ENCODE data around the gene MYO5B.

MYO5B gene

GRCh38 chr18:50073319-50073718 is 121.6 kb downstream of the MYO5B start:
- in situ Hi-C loops (cut with HindIII; ENCODE audit: low sequenced_read_pairs), result no loop called here
- DNase-seq (ENCODE audit: low read depth, low spot score), result no peak
- H3K4me3 ChIP-seq (ENCODE audit: low read depth, low read length), result no peak overlapping the region
- TF ChIP-seq CTCF (IDR thresholded peaks at IDR 0.05; ENCODE audit: low read depth, low read length), result no peak

GRCh38 chr18:50072146-50072545 is 122.8 kb downstream of the MYO5B start:
- no peak for TF ChIP-seq CTCF (IDR thresholded peaks at IDR 0.05; ENCODE audit: low read depth, low read length)
- no peak for DNase-seq (ENCODE audit: low read depth, low spot score)
- no peak overlapping the region for H3K4me3 ChIP-seq (ENCODE audit: low read depth, low read length)
- in situ Hi-C loops (cut with HindIII; ENCODE audit: low sequenced_read_pairs), result no loop called here

- in situ Hi-C loops (cut with HindIII; ENCODE audit: low sequenced_read_pairs), result no loop called here
- no peak for TF ChIP-seq CTCF (IDR thresholded peaks at IDR 0.05; ENCODE audit: low read depth, low read length)
- no peak for DNase-seq (ENCODE audit: low read depth, low spot score)
- no peak overlapping the region for H3K4me3 ChIP-seq (ENCODE audit: low read depth, low read length)
Measured at GRCh38 chr18:50071397-50071796, 123.5 kb downstream of the MYO5B start.

GRCh38 chr18:50069422-50069821 is 125.5 kb downstream of the MYO5B start:
- no peak for TF ChIP-seq CTCF (IDR thresholded peaks at IDR 0.05; ENCODE audit: low read depth, low read length)
- no peak overlapping the region for H3K4me3 ChIP-seq (ENCODE audit: low read depth, low read length)
- no peak for DNase-seq (ENCODE audit: low read depth, low spot score)
- in situ Hi-C loops (cut with HindIII; ENCODE audit: low sequenced_read_pairs), result no loop called here

- in situ Hi-C loops (cut with HindIII; ENCODE audit: low sequenced_read_pairs), result no loop called here
- no peak for TF ChIP-seq CTCF (IDR thresholded peaks at IDR 0.05; ENCODE audit: low read depth, low read length)
- no peak for DNase-seq (ENCODE audit: low read depth, low spot score)
Measured at GRCh38 chr18:50065527-50065926, 129.4 kb downstream of the MYO5B start.

GRCh38 chr18:50065039-50065438 is 129.9 kb downstream of the MYO5B start:
- no peak for TF ChIP-seq CTCF (IDR thresholded peaks at IDR 0.05; ENCODE audit: low read depth, low read length)
- DNase-seq (ENCODE audit: low read depth, low spot score), result no peak
- H3K4me3 ChIP-seq (ENCODE audit: low read depth, low read length), result no peak overlapping the region
- in situ Hi-C loops (cut with HindIII; ENCODE audit: low sequenced_read_pairs), result no loop called here

More at GRCh38 chr18:50065527-50065926, 129.4 kb downstream of the MYO5B start:
- no peak overlapping the region for H3K4me3 ChIP-seq (ENCODE audit: low read depth, low read length)

All from astrocyte of the spinal cord (primary cell).